HepG2 (cell line): ENCODE results near the gene NBR1. TPM values are rescaled to one million over a fixed set of nuclear protein-coding genes. Genes with fewer than 3 reads are reported as not detected.

Experiments
- AGO2 ChIP-seq: fragments of 200-400 bp; formaldehyde crosslinking; optimal IDR thresholded peaks from 2 replicates; pipeline ENCODE3; 2017; ENCODE audit warnings: mild to moderate bottlenecking, low read depth, low read length, moderate library complexity
- ARHGAP35 ChIP-seq: sonication (generic); formaldehyde crosslinking; IDR thresholded peaks from 2 replicates; pipeline ENCODE4 v1.9.0; 2022; ENCODE audit warnings: mild to moderate bottlenecking, inconsistent platforms, moderate library complexity, missing genetic modification reagents, borderline replicate concordance
- CBFB ChIP-seq: sonication (generic); formaldehyde crosslinking; IDR thresholded peaks from 2 replicates; pipeline ENCODE4 v1.4.0; 2020; ENCODE audit warnings: missing genetic modification reagents
- PHF21A ChIP-seq: sonication (generic); formaldehyde crosslinking; IDR thresholded peaks from 2 replicates; pipeline ENCODE4 v1.5.0; 2020; ENCODE audit warnings: mild to moderate bottlenecking, missing genetic modification reagents
- RNF2 ChIP-seq: fragments of 450-650 bp; conservative IDR thresholded peaks from 2 replicates; pipeline ENCODE4 v1.6.1; 2016; ENCODE audit warnings: low read depth
- TEAD3 ChIP-seq: optimal IDR thresholded peaks from 2 replicates; pipeline ENCODE3; 2016; ENCODE audit warnings: borderline replicate concordance
- ZNF24 ChIP-seq: fragments of 450-650 bp; IDR thresholded peaks from 2 replicates; pipeline ENCODE4 v1.6.1; 2017; ENCODE audit warnings: antibody characterized with exemption, mild to moderate bottlenecking
- polyA plus RNA-seq, 8 experiments: library from polyadenylated mRNA; depleted of rRNA in 3 of 8; stranded (reverse) in 7 of 8; unstranded in 1 of 8; fragments of >200 nt; fragmentation: Illumina TruSeq in 4 of 8; extraction: Trizol in 4 of 8; gene quantifications; 2 replicates each; pipeline versions ENCODE4 v1.2.1 to v1.2.3, GENCODE V29; 2011 to 2016; ENCODE audit warnings: low read depth in 4 of 8, missing spikeins in 1 of 8, mixed read lengths in 1 of 8; ENCODE audit not compliant: insufficient read depth in 1 of 8
- total RNA-seq, 5 experiments: library from RNA; depleted of rRNA; stranded (reverse); fragments of >200 nt; fragmentation: Illumina TruSeq; extraction: Trizol; gene quantifications; 2 replicates each; pipeline ENCODE4 v1.2.3, GENCODE V29; 2016; ENCODE audit warnings: low read depth in 1 of 5
- TF ChIP-seq, protein P1 (sequence below): IDR thresholded peaks from 2 replicates; pipeline ENCODE4 v1.6.1; 2012; ENCODE audit warnings: low read depth, low read length, improper control_type of control experiment
- TF ChIP-seq, protein P2 (sequence below): sonication (generic); formaldehyde crosslinking; IDR thresholded peaks from 2 replicates; pipeline ENCODE4 v1.4.0; 2020; ENCODE audit warnings: missing genetic modification reagents
- TF ChIP-seq, protein P3 (sequence below): sonication (generic); formaldehyde crosslinking; IDR thresholded peaks from 2 replicates; pipeline ENCODE4 v1.4.0; 2020; ENCODE audit warnings: missing genetic modification reagents
- TF ChIP-seq, protein P4 (sequence below): sonication (generic); formaldehyde crosslinking; IDR thresholded peaks from 2 replicates; pipeline ENCODE4 v1.4.0; 2020; ENCODE audit warnings: mild to moderate bottlenecking, missing genetic modification reagents

NBR1 gene
- total and polyA plus RNA-seq, 2 of the 13 experiments (the other 11 are each of a cell fraction or from before 2014, with no cell fraction given), result 51.7 to 121 TPM

DNA sequence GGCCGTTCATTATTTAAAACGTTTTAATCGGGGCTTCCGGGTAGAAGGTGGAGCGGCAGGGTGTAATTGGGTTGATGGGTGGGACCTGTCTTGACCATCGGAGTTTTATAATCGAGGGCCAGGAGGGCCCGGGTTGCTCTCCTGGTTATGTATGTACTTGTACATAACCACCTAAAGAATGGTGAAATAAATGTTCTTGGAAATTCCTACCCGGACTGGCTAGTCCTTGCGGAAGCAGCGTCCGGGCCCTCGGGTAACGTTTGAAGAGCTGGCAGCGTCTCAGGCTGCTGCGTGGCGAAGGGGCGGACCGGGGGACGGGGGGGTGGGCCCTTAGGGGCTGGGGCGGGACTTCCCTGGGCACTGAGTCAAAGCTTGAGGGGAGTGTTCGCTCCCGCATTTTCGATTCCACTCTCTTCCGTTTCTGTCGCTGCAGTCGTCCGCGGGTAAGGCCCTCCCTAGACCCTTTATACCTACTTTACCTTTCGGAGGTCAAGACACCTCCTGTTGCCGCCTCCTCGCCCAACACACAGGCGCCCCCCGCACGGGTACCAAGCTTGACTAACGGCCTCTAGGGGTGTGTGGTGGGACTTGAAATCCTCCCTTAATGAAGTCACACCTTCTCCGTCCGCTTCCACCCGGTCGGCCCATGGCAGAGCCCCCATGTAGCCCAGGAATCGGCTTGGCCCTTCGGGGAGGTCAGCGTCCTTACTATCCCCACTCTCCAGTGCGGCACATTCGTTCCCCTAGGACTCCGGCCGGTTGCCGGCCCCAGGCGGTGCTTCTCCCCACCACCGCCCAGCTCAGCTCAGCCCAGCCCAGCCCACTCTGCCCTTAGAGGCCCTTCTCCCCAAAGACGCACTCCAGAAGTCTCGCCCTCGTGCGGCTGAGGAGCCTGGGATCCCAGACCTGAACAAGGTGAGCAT, 40.7 kb downstream of the NBR1 start, which contains the start of gene TMEM106A (continued):
- TF ChIP-seq, protein P1, sequence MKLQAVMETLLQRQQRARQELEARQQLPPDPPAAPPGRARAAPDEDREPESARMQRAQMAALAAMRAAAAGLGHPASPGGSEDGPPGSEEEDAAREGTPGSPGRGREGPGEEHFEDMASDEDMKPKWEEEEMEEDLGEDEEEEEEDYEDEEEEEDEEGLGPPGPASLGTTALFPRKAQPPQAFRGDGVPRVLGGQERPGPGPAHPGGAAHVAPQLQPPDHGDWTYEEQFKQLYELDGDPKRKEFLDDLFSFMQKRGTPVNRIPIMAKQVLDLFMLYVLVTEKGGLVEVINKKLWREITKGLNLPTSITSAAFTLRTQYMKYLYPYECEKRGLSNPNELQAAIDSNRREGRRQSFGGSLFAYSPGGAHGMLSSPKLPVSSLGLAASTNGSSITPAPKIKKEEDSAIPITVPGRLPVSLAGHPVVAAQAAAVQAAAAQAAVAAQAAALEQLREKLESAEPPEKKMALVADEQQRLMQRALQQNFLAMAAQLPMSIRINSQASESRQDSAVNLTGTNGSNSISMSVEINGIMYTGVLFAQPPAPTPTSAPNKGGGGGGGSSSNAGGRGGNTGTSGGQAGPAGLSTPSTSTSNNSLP, result no peak
- TF ChIP-seq TEAD3 (CRISPR knock-in tag) (peak; percentile 40), CBFB (CRISPR knock-in tag) (0 out of 2 replicates have a peak, but pooled peaks have one; percentile 26), AGO2 (peak; percentile 96), ZNF24 (no peak), RNF2 (no peak), PHF21A (CRISPR knock-in tag) (0 out of 2 replicates have a peak, but pooled peaks have one; percentile 41), ARHGAP35 (CRISPR knock-in tag) (0 out of 2 replicates have a peak, but pooled peaks have one; percentile 61)
- TF ChIP-seq, protein P2, sequence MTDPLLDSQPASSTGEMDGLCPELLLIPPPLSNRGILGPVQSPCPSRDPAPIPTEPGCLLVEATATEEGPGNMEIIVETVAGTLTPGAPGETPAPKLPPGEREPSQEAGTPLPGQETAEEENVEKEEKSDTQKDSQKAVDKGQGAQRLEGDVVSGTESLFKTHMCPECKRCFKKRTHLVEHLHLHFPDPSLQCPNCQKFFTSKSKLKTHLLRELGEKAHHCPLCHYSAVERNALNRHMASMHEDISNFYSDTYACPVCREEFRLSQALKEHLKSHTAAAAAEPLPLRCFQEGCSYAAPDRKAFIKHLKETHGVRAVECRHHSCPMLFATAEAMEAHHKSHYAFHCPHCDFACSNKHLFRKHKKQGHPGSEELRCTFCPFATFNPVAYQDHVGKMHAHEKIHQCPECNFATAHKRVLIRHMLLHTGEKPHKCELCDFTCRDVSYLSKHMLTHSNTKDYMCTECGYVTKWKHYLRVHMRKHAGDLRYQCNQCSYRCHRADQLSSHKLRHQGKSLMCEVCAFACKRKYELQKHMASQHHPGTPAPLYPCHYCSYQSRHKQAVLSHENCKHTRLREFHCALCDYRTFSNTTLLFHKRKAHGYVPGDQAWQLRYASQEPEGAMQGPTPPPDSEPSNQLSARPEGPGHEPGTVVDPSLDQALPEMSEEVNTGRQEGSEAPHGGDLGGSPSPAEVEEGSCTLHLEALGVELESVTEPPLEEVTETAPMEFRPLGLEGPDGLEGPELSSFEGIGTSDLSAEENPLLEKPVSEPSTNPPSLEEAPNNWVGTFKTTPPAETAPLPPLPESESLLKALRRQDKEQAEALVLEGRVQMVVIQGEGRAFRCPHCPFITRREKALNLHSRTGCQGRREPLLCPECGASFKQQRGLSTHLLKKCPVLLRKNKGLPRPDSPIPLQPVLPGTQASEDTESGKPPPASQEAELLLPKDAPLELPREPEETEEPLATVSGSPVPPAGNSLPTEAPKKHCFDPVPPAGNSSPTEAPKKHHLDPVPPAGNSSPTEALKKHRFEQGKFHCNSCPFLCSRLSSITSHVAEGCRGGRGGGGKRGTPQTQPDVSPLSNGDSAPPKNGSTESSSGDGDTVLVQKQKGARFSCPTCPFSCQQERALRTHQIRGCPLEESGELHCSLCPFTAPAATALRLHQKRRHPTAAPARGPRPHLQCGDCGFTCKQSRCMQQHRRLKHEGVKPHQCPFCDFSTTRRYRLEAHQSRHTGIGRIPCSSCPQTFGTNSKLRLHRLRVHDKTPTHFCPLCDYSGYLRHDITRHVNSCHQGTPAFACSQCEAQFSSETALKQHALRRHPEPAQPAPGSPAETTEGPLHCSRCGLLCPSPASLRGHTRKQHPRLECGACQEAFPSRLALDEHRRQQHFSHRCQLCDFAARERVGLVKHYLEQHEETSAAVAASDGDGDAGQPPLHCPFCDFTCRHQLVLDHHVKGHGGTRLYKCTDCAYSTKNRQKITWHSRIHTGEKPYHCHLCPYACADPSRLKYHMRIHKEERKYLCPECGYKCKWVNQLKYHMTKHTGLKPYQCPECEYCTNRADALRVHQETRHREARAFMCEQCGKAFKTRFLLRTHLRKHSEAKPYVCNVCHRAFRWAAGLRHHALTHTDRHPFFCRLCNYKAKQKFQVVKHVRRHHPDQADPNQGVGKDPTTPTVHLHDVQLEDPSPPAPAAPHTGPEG (CRISPR knock-in tag), result peak; percentile 80
- TF ChIP-seq, protein P3, sequence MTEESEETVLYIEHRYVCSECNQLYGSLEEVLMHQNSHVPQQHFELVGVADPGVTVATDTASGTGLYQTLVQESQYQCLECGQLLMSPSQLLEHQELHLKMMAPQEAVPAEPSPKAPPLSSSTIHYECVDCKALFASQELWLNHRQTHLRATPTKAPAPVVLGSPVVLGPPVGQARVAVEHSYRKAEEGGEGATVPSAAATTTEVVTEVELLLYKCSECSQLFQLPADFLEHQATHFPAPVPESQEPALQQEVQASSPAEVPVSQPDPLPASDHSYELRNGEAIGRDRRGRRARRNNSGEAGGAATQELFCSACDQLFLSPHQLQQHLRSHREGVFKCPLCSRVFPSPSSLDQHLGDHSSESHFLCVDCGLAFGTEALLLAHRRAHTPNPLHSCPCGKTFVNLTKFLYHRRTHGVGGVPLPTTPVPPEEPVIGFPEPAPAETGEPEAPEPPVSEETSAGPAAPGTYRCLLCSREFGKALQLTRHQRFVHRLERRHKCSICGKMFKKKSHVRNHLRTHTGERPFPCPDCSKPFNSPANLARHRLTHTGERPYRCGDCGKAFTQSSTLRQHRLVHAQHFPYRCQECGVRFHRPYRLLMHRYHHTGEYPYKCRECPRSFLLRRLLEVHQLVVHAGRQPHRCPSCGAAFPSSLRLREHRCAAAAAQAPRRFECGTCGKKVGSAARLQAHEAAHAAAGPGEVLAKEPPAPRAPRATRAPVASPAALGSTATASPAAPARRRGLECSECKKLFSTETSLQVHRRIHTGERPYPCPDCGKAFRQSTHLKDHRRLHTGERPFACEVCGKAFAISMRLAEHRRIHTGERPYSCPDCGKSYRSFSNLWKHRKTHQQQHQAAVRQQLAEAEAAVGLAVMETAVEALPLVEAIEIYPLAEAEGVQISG (CRISPR knock-in tag), result peak; percentile 84
- TF ChIP-seq, protein P4, sequence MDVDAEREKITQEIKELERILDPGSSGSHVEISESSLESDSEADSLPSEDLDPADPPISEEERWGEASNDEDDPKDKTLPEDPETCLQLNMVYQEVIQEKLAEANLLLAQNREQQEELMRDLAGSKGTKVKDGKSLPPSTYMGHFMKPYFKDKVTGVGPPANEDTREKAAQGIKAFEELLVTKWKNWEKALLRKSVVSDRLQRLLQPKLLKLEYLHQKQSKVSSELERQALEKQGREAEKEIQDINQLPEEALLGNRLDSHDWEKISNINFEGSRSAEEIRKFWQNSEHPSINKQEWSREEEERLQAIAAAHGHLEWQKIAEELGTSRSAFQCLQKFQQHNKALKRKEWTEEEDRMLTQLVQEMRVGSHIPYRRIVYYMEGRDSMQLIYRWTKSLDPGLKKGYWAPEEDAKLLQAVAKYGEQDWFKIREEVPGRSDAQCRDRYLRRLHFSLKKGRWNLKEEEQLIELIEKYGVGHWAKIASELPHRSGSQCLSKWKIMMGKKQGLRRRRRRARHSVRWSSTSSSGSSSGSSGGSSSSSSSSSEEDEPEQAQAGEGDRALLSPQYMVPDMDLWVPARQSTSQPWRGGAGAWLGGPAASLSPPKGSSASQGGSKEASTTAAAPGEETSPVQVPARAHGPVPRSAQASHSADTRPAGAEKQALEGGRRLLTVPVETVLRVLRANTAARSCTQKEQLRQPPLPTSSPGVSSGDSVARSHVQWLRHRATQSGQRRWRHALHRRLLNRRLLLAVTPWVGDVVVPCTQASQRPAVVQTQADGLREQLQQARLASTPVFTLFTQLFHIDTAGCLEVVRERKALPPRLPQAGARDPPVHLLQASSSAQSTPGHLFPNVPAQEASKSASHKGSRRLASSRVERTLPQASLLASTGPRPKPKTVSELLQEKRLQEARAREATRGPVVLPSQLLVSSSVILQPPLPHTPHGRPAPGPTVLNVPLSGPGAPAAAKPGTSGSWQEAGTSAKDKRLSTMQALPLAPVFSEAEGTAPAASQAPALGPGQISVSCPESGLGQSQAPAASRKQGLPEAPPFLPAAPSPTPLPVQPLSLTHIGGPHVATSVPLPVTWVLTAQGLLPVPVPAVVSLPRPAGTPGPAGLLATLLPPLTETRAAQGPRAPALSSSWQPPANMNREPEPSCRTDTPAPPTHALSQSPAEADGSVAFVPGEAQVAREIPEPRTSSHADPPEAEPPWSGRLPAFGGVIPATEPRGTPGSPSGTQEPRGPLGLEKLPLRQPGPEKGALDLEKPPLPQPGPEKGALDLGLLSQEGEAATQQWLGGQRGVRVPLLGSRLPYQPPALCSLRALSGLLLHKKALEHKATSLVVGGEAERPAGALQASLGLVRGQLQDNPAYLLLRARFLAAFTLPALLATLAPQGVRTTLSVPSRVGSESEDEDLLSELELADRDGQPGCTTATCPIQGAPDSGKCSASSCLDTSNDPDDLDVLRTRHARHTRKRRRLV (CRISPR knock-in tag), result peak; percentile 77; the same call in 1 of the 2 replicates
